ENCODE results near the gene MBNL2.

MBNL2 gene

DNA sequence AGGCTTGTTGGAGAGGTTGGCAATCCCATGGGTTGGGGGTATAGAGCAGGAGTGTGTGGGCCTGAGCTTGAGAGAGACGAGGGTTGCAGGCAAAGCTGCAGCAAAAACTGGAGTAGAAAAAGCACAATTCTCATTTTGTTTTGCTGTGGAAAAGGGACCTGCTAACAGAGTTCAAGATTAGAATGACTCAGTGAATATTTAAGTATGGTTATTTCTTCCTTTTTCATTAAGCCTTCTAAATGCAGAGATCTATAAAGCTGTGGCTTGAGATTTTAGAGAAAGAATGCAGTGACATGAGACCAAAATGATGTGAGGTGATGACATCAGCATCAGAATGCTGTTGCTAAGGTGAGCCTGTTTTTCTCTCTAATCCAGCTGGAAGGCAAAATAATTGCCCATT, 10.8 kb upstream of the MBNL2 start:
- no peak for DNase-seq (ENCODE audit: low read depth)

DNA sequence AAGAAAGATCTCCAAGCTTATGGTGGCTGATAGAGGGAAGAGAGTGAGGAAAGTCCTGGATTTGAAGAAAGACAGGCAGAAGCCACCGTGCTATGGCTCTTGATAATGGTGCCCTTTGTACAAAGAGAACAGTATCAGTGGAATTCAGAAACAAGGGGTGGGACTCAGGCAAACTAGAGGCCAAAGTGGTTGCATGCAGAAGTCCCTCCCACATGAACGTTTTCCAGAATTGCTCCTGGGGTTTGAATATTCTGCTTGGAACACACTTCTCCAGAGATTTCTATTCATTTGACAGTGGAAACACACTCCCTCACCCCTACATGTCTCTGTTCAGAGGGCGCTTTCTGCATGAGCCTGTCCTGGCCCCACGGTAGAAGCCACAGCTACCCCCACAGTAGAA, 10.1 kb upstream of the MBNL2 start:
- DNase-seq (ENCODE audit: low read depth): no peak

DNA sequence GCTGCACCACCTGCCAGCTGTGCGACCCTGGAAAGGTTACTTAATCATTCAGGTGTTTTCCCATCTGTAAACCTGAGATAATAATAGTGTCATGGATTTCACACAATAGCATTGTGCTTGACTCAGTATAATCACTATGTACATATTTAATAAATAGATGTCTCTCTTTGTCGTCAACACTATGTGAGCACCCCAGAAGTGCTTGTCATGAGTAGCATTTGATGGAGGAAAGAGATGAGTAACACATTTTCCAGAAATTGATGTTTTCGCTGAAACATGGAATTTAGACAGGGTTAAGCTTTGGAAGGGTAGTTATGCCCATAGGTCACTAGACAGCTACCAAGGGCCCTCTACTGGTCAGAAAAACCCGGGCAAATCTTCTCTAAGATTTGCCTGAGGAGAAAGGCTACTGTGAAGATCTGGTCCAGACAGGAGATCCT, 9.5 kb upstream of the MBNL2 start:
- DNase-seq (ENCODE audit: low read depth): no peak

DNA sequence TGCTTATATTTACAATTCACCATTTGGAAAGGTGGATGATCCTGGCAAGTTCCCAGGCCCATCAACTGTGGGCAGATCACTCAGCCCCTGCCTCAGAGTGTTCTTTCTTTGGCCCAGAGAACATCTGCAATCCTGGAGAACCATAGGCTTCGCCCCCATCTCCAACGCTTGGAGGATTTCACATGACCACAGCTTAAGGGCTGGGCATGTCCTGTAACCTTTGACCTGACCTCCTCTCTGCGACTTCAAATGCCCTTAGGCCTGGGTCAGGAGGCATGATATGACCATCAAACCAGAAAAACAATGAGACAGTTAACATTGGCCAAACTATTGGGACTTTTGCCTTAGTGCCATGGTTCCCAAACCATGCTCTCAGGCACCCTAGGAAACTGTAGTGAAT, 7.2 kb upstream of the MBNL2 start:
- no peak for DNase-seq (ENCODE audit: low read depth)

DNA sequence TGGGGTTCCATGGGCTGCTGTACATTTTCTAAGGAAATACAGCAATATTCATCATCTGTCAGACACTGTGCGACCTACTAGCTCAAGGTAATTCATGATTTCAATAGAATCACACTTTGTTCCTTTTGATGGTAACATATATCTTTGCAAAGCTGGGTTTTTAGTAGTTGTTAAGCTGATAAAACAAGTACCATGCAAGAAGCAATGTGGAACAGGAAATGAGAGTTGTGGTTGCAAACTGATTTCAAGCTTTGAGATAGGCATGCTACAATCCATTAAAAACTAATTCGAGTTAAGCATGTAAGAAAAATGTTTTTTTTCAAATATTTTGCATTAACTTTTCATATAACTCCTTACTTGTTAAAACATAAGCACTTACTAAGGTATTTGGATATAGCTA, 6.8 kb upstream of the MBNL2 start:
- DNase-seq (ENCODE audit: low read depth): no peak

DNA sequence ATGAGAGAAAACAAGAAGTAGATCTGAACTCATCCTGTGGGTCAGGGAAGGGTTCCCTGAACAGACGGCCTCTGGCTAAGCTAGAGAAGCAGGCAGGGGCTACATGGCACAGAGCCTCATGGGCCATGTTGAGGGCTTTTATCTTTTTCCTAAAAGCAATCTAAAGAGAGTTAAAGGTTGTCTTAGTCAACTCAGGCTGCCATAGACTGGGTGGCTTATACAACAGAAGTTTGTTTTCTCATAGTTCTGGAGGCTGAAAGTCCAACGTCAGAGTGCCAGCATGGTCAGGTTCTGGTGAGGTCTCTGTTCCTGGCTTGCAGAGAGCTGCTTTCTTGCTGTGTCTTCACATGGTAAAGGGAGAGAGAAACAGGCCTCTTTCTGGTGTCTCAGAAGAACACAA, 2.9 kb upstream of the MBNL2 start:
- no peak for DNase-seq (ENCODE audit: low read depth)

DNA sequence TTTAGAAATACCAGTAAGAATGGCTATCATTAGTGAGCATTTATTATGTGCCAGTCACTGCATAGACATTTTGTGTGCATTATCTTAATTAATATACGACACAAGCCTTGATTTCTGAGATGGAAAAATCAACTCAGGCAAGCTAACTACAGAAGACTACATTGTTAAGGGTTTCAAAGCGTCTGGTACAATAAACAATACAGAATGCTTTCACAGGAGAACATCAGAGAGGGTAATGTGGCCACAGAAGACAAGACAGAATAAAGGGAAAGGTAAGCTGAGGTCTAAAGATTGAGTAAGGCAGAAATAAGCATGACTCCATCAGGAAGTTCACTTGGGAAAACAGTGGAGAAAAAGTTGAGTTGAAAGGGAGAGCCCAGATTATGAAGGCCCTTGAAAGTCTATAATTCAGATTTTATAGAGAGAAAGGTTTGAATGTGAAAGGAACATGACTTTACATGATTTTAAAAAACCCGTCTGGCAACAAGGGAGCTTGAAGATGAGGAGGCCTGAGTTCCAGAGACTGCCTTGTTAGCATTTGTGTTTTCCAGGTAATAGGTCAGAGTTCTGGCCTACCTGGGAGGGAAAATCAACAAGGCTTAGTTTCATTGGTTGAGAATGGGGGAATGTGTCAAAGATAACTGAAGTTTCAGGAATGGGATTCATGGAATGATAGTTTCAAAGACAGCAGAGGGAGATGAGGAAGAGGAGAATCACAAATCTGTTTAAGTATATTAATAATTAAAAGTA, 1.8 kb upstream of the MBNL2 start:
- no peak for DNase-seq (ENCODE audit: low read depth)

DNA sequence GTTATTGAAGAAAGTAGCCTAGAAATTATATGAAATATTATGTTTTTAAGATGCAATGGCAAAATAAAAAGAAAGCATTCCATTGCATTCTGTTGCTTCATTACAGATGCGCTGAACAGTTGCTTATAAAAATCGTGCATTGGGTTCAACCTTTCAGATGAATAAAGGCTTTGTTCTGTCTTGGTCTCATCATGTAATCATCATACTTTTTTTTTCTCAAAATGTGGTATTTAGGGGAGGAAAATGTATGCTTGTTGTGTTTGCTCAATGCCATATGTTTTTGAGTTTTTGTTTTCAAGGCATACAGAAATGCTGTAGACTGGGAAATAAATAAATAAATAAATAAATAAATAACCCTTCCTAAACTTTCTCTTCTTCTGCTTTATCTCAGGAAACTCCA, 1.1 kb upstream of the MBNL2 start:
- DNase-seq (ENCODE audit: low read depth): no peak

DNA sequence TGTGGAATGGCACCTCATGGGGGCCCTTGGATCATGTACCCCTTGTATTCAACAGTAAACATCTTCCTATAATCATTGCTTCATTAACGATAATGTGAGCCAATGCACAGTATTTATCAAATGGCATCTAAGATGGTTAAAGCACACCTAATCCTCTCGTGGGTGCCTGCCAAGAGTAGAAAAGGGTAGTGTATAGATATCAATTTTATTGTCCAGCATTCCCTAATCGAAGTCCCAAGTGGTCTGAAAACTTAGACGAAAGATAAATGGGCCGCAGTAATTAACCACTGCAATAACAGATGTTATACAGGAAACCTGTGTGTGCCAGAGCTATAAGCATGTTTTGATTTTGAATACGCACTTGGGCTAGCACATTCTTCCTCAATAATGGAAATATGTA, 667 bp upstream of the MBNL2 start:
- DNase-seq (ENCODE audit: low read depth): no peak

DNA sequence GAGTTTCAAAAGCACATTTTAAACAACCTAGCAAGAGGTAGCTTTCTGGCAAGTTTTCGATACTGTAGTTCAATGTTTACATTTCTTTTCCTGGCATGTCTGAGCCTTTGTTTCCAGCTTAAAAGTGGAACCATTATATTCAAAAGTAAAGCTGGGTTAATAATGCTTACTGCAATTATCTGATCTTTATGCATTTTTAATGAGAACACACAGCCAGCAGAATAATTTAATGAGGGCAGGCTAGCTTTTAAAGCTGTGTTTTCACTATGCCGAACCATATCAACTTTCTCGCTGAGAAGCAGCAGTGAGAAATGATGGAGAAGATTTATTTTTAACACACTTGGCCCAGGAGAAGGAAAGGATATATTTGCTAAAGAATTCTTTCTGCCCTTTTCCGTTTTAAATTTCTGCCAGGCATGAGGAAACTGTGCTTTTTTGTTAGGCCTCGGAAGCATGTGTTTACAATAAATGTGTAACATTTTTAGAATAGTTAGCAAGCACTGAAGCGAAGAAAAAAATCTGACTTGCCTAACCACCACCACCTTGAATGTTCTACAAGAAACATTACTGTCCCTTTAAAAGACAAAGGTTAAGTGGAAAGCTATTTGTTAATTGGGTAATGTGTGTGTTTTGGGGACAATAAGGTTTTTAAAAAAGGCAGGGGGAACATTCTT, 1.0 kb downstream of the MBNL2 start:
- no peak for DNase-seq (ENCODE audit: low read depth)

DNA sequence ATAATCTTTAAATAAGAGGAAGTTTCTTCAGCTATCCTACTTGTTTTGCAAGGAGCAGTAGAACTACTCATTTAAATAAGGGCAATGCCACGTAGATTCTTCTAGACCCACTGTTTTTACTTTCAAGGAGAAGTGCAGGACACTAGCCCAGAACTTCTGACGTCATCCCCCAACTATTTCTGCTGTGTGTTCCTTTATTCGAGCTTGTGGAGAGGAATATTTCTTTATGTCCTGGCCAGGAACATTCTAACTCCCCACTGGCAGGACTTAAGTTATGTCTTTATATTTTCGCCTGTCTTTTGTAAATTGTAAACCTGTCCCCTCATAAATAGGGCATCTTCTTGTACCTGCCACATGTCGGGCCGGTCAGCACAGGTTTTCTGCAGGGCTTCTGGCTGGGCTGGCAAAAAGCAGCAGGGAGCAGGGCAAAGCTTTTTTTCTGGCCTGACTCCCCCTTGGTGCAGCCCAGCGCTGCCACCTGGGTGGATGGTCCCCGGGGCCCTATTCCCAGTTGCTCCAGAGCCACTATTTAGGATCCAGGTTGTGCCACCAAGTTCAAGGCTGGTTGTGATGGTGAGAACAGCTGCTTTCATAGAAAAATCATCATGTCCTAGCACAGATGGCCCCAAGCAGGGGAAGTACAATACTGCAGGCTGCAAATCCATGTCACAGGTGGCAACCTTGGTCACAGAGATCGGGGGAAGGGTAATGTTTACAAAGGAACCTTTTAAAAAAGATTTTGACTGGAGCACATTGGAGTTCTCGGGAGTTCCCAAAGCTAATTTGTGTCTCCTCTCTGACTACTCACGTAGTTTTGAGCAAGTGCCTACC, 1.8 kb downstream of the MBNL2 start:
- no peak for DNase-seq (ENCODE audit: low read depth)

DNA sequence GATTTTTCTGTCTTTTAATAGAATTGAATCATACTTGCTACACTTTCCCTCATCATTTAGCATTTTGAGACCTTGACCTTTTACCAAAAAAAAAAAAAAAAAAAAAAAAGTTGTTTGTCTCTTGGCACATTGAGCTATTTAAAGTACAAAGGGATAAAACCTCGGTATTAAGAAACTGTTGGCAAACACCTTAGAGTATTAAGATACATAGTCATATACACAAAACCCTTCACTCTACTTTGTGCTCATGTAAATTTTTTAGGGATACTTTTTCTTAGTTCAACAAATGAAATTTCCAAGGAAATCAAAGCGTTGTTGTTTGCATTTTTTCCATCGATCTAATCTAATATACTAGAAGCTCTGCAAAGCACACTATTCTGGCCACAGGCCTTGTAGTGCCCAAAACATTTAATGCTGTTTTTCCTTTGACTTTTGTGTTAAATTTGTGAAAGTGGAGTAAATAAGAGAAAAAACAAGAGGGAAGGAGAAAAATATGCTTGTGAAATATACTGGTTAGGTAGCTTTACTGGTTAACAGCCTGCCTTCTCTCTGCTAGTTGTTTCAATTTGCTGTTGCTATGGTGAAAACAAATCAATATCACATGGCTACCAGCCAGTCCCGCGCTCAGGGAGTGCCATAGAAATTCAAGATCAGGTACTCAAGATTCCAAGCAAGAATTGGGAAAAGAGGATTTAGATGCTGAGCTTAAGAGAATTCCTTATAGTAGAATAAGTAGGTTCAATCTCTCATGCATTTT, 2.6 kb downstream of the MBNL2 start:
- DNase-seq (ENCODE audit: low read depth): no peak

DNA sequence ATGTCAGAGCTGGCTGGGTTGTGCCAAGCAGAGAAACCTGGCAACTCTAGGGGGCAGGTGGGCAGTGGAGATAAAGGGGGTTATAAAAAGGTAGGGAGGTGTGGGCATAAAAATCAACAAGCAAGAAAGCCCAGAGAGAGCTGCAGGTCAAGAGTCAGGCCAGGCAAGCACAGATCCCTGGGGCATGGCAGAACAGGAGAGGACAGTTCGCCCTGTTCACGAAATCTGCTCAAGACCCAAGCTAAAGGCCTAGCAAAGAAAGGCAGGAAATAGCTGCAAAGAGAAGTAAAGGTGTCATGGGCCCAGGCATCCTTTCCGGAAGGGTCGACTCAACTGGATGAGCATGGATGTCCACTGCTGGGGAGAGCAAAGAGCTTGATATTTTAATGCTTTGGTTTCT, 3.4 kb downstream of the MBNL2 start:
- DNase-seq (ENCODE audit: low read depth): no peak

DNA sequence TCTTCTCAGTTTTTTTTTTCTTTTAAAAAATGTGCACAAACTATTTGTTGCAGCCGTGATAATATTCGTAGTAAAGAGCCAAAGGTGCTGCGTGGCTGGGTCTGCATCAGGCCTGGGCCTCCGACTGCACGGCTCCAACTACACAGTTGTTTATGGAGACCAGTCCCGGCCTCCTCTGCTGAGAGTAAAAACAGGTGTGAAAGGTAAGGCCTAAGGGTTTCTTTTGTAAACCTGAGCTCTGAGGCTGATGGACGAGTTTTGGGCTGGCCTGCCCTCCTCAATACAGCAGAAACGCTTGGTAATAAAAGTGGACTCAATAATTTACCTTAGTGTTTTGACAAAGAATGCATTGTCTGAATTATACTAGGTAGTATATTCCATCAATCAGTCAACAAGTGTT, 3.9 kb downstream of the MBNL2 start:
- no peak for DNase-seq (ENCODE audit: low read depth)

DNA sequence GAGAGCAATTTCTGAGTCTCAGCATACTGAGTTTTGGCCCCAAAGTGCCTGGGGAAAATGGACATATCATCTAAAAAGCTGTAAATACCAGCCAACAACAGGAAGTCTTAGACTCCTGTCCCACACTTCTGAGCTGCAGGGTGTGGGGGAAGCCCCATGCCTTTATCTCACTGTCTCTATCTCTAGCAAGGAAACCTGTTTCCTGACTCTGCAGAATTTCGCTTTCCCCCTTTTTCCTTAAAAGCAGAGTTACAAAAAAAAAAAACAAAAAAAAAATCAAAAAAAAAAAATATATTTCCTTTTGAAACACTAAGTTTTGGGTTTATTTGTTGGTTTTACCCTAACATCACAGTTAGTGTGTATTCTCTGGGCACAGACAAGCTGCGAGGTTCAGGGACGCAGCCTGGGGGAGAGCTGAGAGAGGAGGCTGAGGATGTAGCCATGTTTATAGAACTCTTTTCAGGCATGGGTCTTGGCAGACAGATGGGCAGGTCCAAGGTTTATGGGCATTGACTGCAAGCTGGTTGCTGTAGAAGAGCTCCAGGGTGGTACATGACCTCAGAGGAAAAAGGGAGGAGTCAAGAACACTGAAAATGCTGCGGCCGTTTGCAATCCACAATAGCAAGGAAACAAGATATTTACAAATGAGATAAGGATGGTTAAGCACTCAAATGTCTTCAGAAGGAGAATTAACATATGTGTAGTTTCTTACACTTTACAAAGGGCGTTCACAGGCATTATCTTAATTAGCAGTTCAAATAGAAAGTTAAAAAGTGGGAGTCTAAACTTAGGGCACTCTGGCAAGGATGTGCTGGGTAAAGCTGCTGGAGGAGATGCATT, 4.9 kb downstream of the MBNL2 start:
- no peak for DNase-seq (ENCODE audit: low read depth)

DNA sequence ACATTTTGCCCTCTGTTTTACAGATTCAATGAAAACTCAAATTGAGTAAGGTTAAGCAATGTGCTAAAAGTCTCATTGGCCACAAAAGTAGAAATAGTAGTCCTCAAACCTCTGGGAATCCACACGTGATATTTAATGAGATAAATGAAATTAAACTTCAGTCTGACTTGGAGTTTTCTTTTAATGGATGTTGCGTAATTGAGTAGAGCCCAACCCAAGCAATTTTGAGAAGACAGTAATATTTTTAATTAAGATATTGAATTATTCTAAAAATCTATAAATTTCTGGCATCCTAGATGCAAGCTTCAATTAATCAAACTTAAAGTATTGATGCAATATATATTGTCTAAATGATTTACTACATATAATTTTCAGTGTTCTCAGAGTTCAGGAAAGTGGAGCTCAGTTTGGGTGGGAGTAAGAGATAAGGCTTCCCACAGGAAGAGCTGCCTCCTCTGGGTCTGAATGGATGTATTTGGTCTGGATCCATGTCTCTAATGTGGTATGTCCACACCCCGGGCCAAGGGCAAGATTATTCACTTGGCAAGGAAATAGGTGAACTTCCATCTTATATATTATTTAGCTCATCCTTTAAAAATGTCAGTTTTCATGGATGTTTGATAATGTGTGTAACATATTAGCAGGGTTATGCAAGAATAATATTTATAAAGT, 6.9 kb downstream of the MBNL2 start:
- DNase-seq (ENCODE audit: low read depth): no peak

DNA sequence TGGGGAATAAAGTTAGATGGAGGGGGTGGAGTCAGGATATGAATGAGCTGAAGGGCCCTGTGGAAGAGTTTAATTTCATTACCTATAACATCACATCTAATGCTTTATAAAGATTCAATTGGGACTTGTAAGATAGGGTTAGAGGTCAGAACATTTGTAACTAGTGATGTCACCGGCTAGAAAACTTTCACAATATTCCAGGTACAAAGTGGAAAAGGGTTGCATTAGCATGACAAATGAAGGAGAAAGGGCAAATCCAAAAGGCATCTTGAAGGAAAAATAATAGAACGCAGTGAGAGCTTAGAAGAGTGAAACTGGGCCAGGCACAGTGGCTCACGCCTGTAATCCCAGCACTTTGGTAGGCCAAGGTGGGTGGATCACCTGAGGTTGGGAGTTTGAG, 7.6 kb downstream of the MBNL2 start:
- DNase-seq (ENCODE audit: low read depth): no peak

DNA sequence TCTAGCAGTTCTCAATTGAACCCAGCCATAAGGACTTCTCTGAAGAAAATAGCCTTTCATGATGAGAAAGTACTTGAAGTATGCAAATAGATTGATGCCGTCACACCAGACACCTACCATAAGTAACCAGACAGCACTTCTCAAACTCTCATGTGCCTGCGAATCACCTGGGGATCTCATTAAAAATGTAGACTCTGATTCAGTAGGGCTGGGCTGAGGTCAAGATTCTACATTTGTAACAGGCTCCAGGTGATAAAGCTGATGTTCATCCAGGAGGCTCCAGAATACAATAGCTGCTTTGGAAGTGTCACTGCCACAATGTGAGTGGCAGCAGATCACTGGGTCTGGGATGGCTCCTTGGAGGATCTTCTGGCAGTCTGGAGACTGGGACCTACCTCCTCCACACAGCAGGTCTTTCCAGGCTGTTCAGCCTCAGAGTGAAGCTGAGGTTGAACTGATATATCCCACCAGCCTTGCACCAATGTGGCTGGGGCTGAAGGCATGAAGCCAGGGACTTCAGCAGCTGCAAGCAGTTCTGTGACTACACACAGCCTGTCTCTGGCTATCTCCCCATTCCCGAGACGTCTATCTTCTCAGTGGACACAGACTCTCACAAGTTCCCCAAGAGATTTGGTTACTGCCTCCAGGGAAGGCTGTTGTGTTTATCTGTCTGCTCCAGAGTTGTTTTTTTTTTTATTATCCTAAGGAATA, 9.1 kb downstream of the MBNL2 start:
- DNase-seq (ENCODE audit: low read depth): no peak

DNA sequence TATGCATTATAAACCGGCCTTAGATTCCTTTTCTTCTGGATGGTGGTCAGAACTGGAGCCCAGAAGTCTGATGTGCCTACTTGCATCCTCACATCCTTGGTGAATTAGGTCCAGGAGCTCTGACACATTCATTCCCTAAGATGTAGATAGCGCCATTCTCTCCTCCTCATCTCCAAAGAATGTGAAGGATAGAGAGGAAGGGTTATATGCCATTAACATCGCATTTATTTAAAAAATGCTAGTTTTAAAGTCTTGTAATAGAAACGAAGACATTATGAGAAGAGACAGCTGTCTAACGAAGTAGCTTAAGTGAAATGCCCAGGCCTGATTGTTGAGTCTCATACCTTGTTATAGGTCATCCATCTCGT, 9.7 kb downstream of the MBNL2 start:
- DNase-seq (ENCODE audit: low read depth): no peak

DNA sequence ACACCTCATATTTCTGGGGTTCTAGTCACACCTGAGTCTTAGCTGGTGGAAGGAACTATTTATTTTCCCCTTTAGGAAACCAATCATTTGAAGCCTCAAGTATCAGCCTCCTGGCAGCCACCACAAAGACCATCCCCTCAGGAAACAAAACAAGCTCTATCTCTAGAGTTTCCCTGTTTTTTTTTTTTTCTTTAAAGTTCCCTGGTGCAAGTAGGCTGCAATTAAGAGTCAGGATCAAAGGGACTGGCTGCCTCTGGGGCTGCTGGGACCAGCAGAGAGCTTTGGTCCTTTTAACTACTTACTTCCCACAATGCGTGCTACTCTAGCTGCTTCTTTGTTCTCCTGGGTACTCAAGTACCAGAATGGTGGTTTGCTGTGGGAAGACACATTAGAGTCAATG, 11.4 kb downstream of the MBNL2 start:
- DNase-seq (ENCODE audit: low read depth): no peak

Measured in stimulated activated CD8-positive, alpha-beta memory T cell treated with anti-CD3 and anti-CD28 coated beads, Interleukin-12 subunit alpha, Interleukin-12 subunit beta, amount 100 ng/mL, for 4 hours (primary cell).